OCI-LY7 (cell line): ENCODE results near the gene TMPRSS3.

ENCODE experiments used
- EZH2phosphoT487 ChIP-seq: fragments of 200-600 bp; sonication (generic); IDR thresholded peaks from 2 replicates; pipeline ENCODE4 v1.6.1; 2018; ENCODE audit warnings: low read depth, borderline replicate concordance, mild to moderate bottlenecking, mixed run types, antibody characterized with exemption, low read length, moderate library complexity, mixed read lengths
- TF ChIP-seq, protein P1 (sequence below): fragments of 200-600 bp; sonication (generic); conservative IDR thresholded peaks from 2 replicates; pipeline ENCODE4 v1.5.1; 2014; ENCODE audit warnings: mild to moderate bottlenecking, antibody characterized with exemption, low read length, moderate library complexity, mixed read lengths

DNA sequence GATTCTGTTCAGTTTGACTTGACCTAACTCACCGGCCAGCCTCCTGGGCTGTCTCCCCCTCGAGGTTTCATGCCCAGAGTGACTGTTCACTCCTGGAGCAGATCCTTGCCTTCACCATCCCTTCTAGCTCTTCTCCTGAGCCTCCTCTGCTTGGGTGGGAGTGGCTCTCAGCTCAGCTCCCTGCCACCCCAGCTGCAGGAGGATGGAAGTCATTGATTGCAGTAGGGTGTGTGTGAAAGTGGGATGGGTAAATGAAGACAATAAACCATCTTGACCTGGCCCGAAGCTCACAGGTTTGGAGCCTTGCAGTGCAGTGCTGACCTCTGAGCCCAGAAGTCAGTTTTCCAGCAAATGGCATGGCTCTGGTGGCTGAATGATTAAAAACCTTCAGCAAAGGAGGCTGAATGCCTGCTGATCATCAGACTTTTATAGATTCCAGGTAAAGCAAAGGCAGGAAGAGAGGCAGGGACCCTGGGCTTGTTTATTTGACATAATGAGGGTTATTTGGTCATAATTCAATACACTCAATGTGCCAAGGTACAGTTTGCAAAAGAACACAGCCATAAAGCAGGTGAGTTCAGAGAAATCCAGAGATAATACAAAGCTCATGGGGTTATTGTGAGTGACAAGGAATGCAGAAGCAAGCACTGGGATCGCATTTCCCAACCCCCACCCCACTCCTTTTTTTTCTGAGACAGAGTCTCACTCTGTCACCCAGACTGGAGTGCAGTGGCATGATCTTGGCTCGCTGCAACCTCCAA is 63.1 kb downstream of the TMPRSS3 start:
- TF ChIP-seq, protein P1, sequence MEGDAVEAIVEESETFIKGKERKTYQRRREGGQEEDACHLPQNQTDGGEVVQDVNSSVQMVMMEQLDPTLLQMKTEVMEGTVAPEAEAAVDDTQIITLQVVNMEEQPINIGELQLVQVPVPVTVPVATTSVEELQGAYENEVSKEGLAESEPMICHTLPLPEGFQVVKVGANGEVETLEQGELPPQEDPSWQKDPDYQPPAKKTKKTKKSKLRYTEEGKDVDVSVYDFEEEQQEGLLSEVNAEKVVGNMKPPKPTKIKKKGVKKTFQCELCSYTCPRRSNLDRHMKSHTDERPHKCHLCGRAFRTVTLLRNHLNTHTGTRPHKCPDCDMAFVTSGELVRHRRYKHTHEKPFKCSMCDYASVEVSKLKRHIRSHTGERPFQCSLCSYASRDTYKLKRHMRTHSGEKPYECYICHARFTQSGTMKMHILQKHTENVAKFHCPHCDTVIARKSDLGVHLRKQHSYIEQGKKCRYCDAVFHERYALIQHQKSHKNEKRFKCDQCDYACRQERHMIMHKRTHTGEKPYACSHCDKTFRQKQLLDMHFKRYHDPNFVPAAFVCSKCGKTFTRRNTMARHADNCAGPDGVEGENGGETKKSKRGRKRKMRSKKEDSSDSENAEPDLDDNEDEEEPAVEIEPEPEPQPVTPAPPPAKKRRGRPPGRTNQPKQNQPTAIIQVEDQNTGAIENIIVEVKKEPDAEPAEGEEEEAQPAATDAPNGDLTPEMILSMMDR = no peak
- no peak for TF ChIP-seq EZH2phosphoT487
